GM23338 (cell line): ENCODE data around the gene RRBP1. TPM values are rescaled to one million over a fixed set of nuclear protein-coding genes. Genes with fewer than 3 reads are reported as not detected.

ENCODE experiments used
- ATAC-seq: fragments of 200-7000 bp; cut with Tn5 transposase; 3 replicates; pipeline ENCODE4 v1.9.1; 2020
- DNase-seq: peaks from one replicate; pipeline ENCODE4 v3.0.0-alpha.2; 2015; ENCODE audit warnings: low spot score
- H2AFZ ChIP-seq: fragments of 200-600 bp; sonication (generic); 2 replicates; pipeline ENCODE4 v1.8.0; 2016; ENCODE audit warnings: antibody characterized with exemption, mild to moderate bottlenecking, moderate library complexity
- H3F3A ChIP-seq: fragments of 200-600 bp; sonication (generic); replicated peaks from 2 replicates; pipeline ENCODE4 v1.8.0; 2017; ENCODE audit warnings: antibody characterized with exemption, mixed run types, low read depth
- H3K27ac ChIP-seq: fragments of 200-600 bp; sonication (generic); 2 replicates; pipeline ENCODE4 v1.6.1; 2016; ENCODE audit warnings: low read depth
- H3K27me3 ChIP-seq: fragments of 200-600 bp; sonication (generic); 2 replicates; pipeline ENCODE4 v1.8.0; 2016; ENCODE audit warnings: mild to moderate bottlenecking, mixed run types, moderate library complexity; ENCODE audit not compliant: insufficient read depth
- H3K36me3 ChIP-seq: fragments of 200-600 bp; sonication (generic); 2 replicates; pipeline ENCODE4 v1.8.0; 2016; ENCODE audit warnings: mild to moderate bottlenecking; ENCODE audit not compliant: insufficient read depth
- H3K4me1 ChIP-seq: fragments of 200-600 bp; sonication (generic); 2 replicates; pipeline ENCODE4 v1.8.0; 2016; ENCODE audit warnings: mild to moderate bottlenecking, moderate library complexity; ENCODE audit not compliant: insufficient read depth
- H3K4me2 ChIP-seq: fragments of 200-600 bp; sonication (generic); 2 replicates; pipeline ENCODE4 v1.7.1; 2017; ENCODE audit warnings: mixed run types
- H3K4me3 ChIP-seq: fragments of 200-600 bp; sonication (generic); 2 replicates; pipeline ENCODE4 v1.6.1; 2016; ENCODE audit warnings: mixed run types
- H3K79me2 ChIP-seq: fragments of 200-600 bp; sonication (generic); replicated peaks from 2 replicates; pipeline ENCODE4 v1.8.0; 2017; ENCODE audit warnings: mild to moderate bottlenecking; ENCODE audit not compliant: insufficient read depth
- H3K9me2 ChIP-seq: fragments of 200-600 bp; sonication (generic); 2 replicates; pipeline ENCODE4 v1.8.0; 2017; ENCODE audit not compliant: insufficient read depth
- H4K20me1 ChIP-seq: fragments of 200-600 bp; sonication (generic); replicated peaks from 2 replicates; pipeline ENCODE4 v1.8.0; 2017; ENCODE audit warnings: mild to moderate bottlenecking; ENCODE audit not compliant: insufficient read depth
- H3K27ac Mint-ChIP-seq: 2 replicates; pipeline ENCODE4 v1.8.0; 2020; ENCODE audit warnings: inconsistent platforms, mild to moderate bottlenecking, moderate library complexity, mixed read lengths
- H3K27me3 Mint-ChIP-seq: 3 replicates; pipeline ENCODE4 v1.8.0; 2022; ENCODE audit warnings: low read depth, mild to moderate bottlenecking, moderate library complexity, mixed read lengths, inconsistent platforms; ENCODE audit not compliant: insufficient read depth, poor library complexity
- H3K36me3 Mint-ChIP-seq: 3 replicates; pipeline ENCODE4 v1.8.0; 2021; ENCODE audit warnings: low read depth, mild to moderate bottlenecking, inconsistent platforms, moderate library complexity, mixed read lengths
- H3K4me1 Mint-ChIP-seq: 3 replicates; pipeline ENCODE4 v1.8.0; 2020; ENCODE audit warnings: mild to moderate bottlenecking, inconsistent platforms, mixed read lengths
- H3K4me3 Mint-ChIP-seq: 3 replicates; pipeline ENCODE4 v1.8.0; 2021; ENCODE audit warnings: moderate library complexity, mild to moderate bottlenecking, inconsistent platforms, mixed read lengths
- H3K9me3 Mint-ChIP-seq: 3 replicates; pipeline ENCODE4 v1.8.0; 2020; ENCODE audit warnings: moderate library complexity, mild to moderate bottlenecking, inconsistent platforms, mixed read lengths
- CTCF ChIP-seq, 2 experiments: fragments of 200-600 bp in 1 of 2; sonication (generic) in 1 of 2; conservative IDR thresholded peaks; 2 replicates each; pipeline versions ENCODE4 v1.5.1 to v1.6.1; 2016 to 2017; ENCODE audit warnings: antibody characterized with exemption in 2 of 2, low read depth in 2 of 2, mild to moderate bottlenecking in 2 of 2, moderate library complexity in 1 of 2
- polyA plus RNA-seq: library from polyadenylated mRNA; unstranded; fragments of >200 nt; fragmentation: Nextera tagmentation; extraction: Ambion mirVana; gene quantifications from 2 replicates; pipeline ENCODE4 v1.2.1, GENCODE V29; 2016
- total RNA-seq: library from RNA; depleted of rRNA; stranded (reverse); fragments of >200 nt; shearing (Covaris generic); gene quantifications from 2 replicates; pipeline ENCODE4 v1.2.3, GENCODE V29; 2014
- TF ChIP-seq, protein P1 (sequence below): IDR thresholded peaks from one replicate; pipeline ENCODE4 v1.6.1; 2018; ENCODE audit warnings: antibody characterized with exemption; ENCODE audit not compliant: unreplicated experiment

The RRBP1 gene
- total and polyA plus RNA-seq, 2 experiments from 2014 or later: 105 to 113 TPM

- peaks cover 9% of the 10 kb centered on the region for H3K36me3 ChIP-seq
- peaks cover 52% of the 10 kb centered on the region for H3K4me1 Mint-ChIP-seq
- H3K27ac Mint-ChIP-seq: peak overlapping the region; percentile 94
These were observed 27.3 kb downstream of the RRBP1 start for GRCh38 chr20:17654649-17655285.

More at GRCh38 chr20:17654649-17655285, 27.3 kb downstream of the RRBP1 start:
- Mint-ChIP-seq H3K4me3 (no peak overlapping the region), H3K36me3 (peaks cover 53% of the 10 kb centered on the region), H3K9me3 (peaks cover 20% of the 10 kb centered on the region), H3K27me3 (peaks cover 17% of the 10 kb centered on the region)
- TF ChIP-seq, protein P1, sequence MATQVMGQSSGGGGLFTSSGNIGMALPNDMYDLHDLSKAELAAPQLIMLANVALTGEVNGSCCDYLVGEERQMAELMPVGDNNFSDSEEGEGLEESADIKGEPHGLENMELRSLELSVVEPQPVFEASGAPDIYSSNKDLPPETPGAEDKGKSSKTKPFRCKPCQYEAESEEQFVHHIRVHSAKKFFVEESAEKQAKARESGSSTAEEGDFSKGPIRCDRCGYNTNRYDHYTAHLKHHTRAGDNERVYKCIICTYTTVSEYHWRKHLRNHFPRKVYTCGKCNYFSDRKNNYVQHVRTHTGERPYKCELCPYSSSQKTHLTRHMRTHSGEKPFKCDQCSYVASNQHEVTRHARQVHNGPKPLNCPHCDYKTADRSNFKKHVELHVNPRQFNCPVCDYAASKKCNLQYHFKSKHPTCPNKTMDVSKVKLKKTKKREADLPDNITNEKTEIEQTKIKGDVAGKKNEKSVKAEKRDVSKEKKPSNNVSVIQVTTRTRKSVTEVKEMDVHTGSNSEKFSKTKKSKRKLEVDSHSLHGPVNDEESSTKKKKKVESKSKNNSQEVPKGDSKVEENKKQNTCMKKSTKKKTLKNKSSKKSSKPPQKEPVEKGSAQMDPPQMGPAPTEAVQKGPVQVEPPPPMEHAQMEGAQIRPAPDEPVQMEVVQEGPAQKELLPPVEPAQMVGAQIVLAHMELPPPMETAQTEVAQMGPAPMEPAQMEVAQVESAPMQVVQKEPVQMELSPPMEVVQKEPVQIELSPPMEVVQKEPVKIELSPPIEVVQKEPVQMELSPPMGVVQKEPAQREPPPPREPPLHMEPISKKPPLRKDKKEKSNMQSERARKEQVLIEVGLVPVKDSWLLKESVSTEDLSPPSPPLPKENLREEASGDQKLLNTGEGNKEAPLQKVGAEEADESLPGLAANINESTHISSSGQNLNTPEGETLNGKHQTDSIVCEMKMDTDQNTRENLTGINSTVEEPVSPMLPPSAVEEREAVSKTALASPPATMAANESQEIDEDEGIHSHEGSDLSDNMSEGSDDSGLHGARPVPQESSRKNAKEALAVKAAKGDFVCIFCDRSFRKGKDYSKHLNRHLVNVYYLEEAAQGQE: no peak
- TF ChIP-seq CTCF (conservative IDR thresholded peaks at IDR 0.05; ENCODE audit: low read depth in 2 of 2): peak; percentile 77 to 99
- peak; percentile 91 for DNase-seq
- Histone ChIP-seq H4K20me1 (peaks cover 5% of the 10 kb centered on the region), H3K4me2 (0 out of 2 replicates have a peak overlapping the region, but pooled peaks have one; percentile 26), H3K27me3 (no peaks in the 10 kb centered on the region), H3K4me3 (no peak overlapping the region), H2AFZ (no peak overlapping the region), H3K4me1 (peaks cover 21% of the 10 kb centered on the region), H3K27ac (peak overlapping the region; percentile 90), H3F3A (peaks cover 3% of the 10 kb centered on the region; the same call in 1 of the 2 replicates), H3K9me2 (no peaks in the 10 kb centered on the region), H3K79me2 (peaks cover 82% of the 10 kb centered on the region)
- ATAC-seq: peak; percentile 50
